HL-60 (cell line): ENCODE data around the gene MPRIP.

Experiments
- POLR2AphosphoS5 ChIP-seq: IDR thresholded peaks from 2 replicates; pipeline ENCODE4 v1.6.1; 2012; ENCODE audit warnings: low read depth
- SPI1 ChIP-seq: IDR thresholded peaks from 2 replicates; pipeline ENCODE4 v1.6.1; 2012; ENCODE audit warnings: low read depth, mild to moderate bottlenecking, borderline replicate concordance
- TF ChIP-seq, protein P1 (sequence below): IDR thresholded peaks from one replicate; pipeline ENCODE4 v1.5.1; 2011; ENCODE audit warnings: low read length, control low read depth, inconsistent platforms; ENCODE audit not compliant: insufficient read depth

DNA sequence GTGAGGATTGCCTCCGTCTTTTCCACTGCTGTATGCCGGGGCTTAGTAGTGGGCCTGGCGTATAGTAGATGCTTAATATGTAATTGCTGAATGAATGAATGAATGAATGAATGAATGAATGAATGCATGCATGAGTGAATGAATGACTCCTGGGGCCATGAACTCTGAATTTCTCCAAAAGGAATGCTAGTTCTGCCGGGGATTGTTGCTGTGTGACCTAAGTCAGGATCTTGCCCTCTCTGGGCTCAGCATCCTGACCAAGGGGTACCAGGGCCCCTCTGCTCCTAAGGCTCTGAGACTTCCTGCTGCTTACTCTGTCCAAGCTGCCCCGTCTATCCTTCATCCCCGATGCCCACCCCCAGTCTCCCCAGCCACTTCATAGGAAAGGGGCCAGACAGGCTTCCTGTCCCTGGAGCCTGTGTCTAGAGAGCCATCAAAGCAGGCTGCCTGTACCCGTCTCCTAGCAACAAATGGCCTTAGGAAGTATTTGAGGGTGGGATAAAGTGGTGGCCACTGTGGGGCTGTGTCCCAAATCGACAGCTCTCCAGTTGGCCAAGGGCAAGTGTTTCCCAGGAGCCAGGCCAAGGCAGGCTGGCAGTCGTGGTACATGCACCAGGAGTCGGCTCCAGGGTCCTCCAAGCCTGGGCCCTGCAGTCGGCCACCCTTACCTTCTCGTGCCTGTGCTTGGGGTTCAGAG, 11.6 kb upstream of the MPRIP start:
- TF ChIP-seq, protein P1, sequence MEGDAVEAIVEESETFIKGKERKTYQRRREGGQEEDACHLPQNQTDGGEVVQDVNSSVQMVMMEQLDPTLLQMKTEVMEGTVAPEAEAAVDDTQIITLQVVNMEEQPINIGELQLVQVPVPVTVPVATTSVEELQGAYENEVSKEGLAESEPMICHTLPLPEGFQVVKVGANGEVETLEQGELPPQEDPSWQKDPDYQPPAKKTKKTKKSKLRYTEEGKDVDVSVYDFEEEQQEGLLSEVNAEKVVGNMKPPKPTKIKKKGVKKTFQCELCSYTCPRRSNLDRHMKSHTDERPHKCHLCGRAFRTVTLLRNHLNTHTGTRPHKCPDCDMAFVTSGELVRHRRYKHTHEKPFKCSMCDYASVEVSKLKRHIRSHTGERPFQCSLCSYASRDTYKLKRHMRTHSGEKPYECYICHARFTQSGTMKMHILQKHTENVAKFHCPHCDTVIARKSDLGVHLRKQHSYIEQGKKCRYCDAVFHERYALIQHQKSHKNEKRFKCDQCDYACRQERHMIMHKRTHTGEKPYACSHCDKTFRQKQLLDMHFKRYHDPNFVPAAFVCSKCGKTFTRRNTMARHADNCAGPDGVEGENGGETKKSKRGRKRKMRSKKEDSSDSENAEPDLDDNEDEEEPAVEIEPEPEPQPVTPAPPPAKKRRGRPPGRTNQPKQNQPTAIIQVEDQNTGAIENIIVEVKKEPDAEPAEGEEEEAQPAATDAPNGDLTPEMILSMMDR = no peak
- no peak for TF ChIP-seq POLR2AphosphoS5
- TF ChIP-seq SPI1 = no peak
